Transverse colon (tissue), 4 donors: Measurements from ENCODE around the gene TRIM47.

Experiments used
- CTCF ChIP-seq, 5 experiments: fragments of 200-600 bp in 3 of 5; fragments of 450-650 bp in 2 of 5; sonication (generic) in 3 of 5; IDR thresholded peaks; 1 replicate in 2 of 5; 2 replicates in 3 of 5; pipeline ENCODE4 v1.5.1; 2016 to 2017; ENCODE audit warnings: antibody characterized with exemption in 5 of 5, inconsistent platforms in 3 of 5, mild to moderate bottlenecking in 2 of 5, moderate library complexity in 1 of 5
- POLR2AphosphoS5 ChIP-seq, 3 donors: sonication (generic); formaldehyde crosslinking; IDR thresholded peaks; one replicate each; pipeline ENCODE4 v1.6.1; 2016; ENCODE audit warnings: antibody characterized with exemption in 3 of 3

GRCh38 chr17:75830164-75831031, 48.0 kb downstream of the TRIM47 start:
- TF ChIP-seq CTCF (IDR thresholded peaks at IDR 0.05): peak; percentile 41 to 75 (median 53)
- peak in 1 of 3 donors; percentile 46 for TF ChIP-seq POLR2AphosphoS5 (IDR thresholded peaks at IDR 0.05)
